NCI-H69 (cell line): Measurements from ENCODE around the gene CAMTA1.

Source experiments
- DNase-seq: peaks from one replicate; lab custom pipeline; 2025; lab: John Stamatoyannopoulos, UW

The CAMTA1 gene

GRCh38 chr1:7435276-7436055 is 650.2 kb downstream of the CAMTA1 start:
- DNase-seq, result no peak

DNA sequence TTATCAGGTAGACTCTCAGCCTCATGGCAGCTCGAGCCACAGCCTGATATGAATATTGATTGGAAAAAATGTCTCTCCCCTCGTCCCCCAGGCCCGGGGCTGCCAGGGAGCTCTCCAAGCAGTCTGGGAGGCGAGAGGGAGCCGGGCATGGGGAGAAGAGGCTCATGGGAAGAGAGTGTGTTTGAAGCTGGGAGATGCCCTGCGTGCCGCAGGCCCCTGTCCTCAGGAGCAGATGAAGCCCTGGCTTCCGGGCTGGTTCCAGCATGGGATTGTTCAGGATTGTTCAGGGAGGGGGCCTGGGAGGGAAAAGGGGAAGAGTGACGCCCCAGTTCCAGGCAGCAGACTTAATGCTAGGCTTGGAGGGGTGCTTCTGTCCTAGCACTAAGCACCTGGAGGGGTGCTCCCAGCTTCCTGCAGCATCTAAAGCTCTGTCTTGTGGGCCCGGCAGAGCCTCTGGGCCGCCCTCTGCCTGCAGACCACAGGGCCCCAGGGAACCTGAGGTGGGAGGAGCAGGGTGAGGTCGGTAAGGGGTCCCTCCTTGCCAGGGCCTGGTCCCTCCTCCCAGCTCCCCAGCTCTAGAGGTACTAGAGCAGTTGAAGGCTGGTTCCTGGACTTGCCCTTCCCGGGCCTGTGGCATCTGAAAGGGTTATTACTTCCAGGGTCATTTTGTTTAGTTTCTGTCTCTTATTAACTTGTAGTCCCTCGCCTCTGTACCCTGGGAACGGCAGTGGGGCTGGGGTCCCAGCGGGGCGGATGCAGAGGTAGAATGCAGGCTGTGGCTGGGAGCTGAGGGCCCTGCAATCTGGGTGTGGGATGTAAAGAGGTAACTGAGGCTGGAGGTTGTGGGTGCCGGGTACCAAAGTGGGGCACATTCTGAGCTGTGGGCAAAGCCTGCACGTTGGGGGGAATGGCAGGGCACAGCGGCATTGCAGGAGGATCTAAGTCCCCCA is 651.1 kb downstream of the CAMTA1 start:
- no peak for DNase-seq

DNA sequence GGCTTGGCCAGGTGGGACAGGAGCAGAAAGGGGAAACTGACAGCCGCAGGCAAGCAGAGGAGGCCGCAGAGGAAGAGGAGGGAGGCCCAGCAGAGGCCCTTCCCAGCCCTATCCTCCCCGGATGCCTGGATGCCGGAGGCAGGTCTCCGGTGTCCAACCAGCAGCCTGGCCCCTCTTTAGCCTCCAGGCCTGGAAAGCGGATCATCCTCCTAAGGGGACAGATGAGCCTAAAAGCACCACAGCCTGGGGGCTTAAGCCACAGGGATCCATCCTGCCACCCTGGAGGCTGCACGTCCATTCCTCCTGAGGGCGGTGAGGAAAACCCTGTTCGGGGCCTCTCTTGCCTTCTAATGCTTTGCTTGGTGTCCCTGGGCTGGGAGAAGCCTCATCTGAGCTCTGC is 651.8 kb downstream of the CAMTA1 start:
- DNase-seq, result no peak

DNA sequence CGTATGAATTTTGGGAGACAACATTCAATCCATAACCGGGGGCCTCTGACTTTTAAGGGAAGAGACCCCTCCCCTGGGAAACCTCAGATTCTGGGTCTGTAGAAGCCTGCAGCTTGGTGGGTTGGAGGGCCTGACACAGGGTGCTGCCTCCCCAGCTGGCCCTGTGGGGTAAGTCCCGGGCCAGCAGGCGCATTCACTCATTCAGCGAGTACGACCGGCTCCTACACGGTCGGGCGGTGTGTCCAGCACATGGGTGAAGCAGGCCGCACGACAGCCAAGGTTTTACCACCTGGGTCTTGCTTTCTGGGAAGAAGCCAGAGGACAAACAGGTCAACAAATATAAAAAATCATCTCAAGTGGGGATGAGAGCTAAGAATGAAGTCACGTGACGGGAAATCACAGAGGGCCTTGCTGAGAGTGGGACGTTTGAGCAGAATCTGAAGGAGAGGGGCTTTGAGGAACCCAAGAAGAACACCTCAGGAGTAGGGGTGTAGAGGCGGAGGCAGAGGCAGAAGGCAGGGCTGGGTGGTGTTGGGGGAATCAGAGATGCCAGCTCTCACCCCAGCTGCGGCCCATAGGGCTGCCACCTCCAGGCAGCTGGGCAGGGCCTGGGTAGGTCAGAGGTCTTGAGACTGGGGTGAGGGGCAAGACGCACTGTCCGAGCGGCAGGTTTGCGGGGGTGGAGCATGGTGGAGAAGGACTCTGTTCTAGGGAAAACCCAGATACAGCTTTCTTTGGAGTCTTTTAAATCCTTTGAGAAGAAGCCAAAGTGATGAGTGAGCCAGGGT is 652.5 kb downstream of the CAMTA1 start:
- DNase-seq, result no peak

GRCh38 chr1:7438396-7438785 is 653.1 kb downstream of the CAMTA1 start:
- no peak for DNase-seq

GRCh38 chr1:7438921-7439655 is 653.8 kb downstream of the CAMTA1 start:
- no peak for DNase-seq

DNA sequence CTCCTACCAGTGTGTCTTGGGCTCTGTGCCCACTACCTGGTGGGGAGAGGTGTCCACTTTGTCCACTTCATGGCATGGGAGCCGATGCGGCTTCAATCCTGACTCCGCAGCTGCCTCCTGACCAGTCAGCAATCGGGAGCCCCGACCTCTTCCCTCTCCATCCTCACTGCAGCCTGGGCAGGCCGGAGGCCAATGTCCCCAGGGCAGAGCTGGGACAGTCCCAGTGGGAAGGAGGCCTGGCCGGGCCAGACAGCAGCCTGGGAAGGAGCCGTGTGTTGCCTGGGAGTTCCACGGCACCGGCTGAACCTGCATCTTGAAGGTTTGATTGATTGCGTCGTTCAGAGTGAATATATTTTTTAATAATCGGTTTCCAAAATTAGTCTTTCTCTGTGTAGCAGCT is 654.9 kb downstream of the CAMTA1 start:
- no peak for DNase-seq

DNA sequence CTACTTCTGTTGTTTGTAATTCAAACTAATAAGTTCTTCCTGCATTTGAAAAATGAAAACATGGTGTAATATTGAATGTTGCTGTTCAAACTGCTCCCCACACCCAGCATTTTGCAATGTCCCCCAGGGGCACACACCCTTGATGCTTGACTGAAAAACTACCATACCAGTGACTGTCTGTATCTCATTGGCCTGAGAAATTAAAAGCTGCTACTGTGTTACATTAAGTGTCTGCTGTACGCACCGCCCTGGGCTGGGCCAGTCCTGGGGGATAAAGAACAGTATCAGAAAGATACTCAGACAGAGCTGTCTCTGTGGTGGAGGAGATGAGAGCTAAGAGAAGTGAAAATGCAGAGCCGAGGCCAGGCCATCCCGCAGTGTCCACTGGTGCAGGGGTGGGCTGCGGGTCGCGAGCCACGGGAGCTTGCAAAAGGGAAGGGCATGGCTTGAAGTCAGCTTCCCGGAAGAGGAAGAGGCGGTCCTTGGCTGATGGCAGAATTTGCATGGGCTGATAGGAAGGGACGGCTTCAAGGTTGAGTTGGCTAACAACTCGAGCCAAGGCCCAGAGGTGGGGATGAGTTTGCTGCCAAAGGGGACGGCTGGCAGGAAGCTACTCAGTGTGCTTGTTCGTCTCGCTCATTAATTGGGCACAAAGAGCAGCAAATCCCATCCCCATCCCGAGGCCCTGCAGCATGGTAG is 656.0 kb downstream of the CAMTA1 start:
- DNase-seq, result no peak

DNA sequence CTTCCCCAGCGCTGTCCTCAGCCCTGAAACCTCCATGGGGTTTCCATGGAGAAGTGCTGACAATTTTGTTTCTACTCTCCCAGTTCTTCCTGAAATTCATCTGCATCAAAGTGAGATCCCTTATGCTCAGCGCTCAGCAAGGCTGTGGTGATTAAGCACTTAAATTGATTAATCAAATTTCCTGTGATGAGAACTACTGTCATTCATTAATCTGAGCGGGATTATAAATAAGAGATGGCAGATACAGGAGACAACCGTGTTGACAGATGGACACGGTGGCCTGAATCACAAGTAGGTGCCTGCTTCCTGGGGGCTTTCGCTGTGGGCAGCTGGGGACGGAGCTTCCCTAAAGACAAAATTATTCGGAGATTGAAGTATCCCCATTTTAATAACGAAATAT is 656.8 kb downstream of the CAMTA1 start:
- no peak for DNase-seq

DNA sequence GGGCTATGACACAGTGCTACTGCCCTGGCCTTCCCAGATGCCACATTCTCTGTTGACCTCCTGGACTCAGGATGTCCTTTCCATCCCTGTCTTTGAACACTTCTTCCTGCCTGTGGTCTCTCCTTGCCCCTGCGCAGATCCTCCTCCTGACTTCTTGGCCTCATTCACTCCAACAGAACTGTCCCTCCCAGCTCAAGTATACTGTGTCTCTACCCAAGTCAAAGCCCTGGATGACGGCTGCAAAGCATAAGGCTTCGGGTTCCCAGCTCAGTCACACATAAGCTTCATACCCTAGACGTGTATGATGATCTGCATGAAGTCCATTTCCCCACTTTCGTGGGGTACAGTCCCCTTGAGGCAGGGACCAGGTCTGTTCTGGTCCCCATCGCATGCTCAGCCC is 657.7 kb downstream of the CAMTA1 start:
- no peak for DNase-seq

DNA sequence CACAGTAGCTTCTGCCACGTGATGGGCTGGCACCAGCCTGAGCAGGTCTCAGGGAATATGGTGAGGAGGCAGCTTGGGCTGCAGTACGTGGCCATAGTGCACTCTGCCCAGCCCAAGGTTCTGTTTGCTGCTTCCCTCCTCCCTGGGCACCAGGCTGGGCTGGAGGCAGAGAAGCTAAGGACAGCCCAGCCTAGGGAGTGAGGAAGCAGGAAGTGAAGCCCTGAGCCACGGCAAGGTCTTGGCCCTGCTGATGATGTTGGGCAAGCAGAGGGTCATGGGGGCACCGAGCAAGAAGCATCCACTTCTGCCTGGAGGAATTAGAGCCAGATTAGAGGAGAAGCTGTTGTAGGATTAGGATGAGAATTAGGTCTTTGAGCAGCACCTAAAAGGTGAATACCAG is 659.1 kb downstream of the CAMTA1 start:
- no peak for DNase-seq

DNA sequence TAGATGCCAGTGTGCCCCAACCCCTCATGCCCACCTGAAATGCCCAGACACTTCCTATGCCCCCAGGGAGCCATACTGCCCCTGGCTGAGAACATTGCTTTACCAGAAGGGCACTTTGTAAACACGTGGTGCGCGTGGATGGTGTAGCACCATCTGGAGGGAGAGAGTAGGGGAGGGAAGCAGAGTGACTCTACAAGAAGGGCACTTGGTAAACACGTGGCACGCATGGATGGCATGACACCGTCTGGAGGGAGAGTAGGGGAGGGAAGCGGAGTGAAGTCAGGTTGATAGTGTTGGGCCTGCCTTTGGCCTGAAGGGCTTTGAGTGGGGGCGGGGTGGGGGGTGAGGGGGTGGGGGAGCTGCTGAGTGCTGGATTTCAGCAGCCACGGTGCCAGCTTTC is 661.8 kb downstream of the CAMTA1 start:
- peak; percentile 88 for DNase-seq

- DNase-seq, result no peak
Observed at GRCh38 chr1:7447736-7448135, 662.5 kb downstream of the CAMTA1 start.

- no peak for DNase-seq
Observed at GRCh38 chr1:7448986-7449385, 663.7 kb downstream of the CAMTA1 start.

DNA sequence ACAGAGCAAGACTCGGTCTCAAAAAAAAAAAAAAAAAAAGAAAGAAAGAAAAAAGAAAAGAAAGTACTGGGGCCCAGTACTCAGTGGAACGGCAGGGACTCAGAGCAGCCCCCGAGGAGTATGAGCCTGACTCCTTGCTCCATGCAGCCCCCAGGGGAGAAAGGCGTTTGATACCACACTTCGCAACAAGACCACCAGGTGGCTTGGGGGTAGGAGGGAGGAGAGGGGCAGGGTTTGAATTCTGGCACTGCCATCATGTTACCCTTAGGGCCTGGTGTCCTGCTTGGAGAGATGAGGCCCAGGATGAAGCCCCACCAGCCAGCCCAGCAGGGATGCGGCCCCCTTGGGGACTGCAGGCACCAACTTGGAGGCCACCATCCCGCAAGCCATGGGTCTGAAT is 664.5 kb downstream of the CAMTA1 start:
- DNase-seq, result no peak

- peak; percentile 84 for DNase-seq
Observed at GRCh38 chr1:7450838-7451237, 665.6 kb downstream of the CAMTA1 start.

GRCh38 chr1:7453038-7453437 is 667.8 kb downstream of the CAMTA1 start:
- no peak for DNase-seq

DNA sequence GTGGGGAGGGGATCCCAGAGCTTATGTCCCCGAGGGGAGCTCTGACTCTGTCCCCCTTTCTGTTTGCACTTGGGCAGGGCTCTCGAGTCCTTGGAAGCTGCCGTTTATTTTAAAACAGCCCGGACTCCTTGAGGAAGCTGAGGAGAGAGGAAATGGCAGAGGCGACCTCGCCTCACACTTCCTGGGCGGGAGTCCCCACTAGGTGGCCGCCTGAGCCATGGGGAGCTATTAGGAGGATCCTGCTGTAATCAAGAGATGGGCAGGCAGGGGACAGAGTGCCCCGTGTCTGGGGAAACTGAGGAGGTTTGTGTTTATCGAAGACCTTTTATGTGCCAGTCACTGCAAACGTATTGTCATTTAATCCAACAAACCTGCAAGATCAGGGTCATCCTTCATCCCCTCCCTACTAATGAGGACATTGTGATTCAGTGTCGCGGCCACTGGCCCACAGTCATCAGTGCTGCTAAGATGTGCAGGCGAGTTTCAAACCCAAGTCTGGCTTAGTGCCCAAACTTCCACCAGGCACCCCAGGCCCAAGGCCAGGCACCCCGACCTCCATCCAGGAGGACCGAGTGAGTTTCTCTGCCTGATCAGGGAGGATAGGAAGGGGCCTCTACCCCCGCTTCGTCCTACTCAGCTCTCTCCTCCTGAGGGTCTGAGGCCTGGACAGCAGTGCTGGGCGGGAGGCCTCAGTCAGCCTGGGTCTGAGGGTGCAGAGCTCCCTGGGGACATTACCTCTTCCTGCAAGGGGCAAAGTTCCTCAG is 669.0 kb downstream of the CAMTA1 start:
- DNase-seq, result peak; percentile 33

DNA sequence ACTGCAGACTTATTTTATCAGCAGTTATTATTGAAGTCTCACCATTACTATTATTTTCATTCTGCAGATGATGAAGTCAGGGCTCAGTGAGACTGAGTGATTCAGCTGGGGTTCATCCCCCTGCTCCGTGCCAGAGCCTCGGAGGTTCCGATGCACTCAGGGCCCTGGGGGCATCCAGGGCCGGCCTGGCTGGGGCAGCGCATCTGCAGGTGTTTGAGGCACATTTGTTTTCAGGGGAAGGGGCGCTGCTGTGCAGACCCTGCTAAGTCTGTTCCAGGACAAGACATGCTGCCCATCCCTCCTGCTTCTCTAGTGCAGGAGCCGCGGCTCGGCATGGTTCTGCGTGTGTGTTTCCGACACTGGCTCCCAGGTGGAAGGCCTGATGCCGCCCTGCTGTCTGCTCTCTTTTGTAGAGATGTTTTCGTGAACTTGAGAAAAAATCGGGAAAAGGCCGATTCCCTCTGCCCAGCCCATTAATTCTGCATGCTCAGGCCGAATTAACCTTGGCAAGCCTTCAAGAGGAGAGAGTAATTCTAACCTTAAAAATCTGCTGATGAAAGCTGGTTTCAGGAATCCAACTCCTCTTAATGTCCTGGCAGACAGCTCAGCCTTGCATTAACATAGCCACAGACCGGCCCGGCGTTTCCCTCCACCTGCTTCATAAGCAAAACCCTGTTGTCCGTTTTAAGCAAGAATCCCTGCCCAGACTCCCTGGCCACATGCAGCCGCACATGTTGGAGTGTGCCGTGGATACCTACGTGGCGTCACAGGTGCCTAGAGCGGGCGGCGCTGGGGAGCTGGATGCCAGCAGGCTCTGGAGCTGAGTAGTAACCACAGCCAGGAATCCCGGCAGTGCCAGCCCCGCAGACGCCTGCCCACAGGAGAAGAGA is 669.9 kb downstream of the CAMTA1 start:
- DNase-seq, result no peak
